ENCODE results near the gene SLC20A1. TPM values are rescaled to one million over a fixed set of nuclear protein-coding genes. Genes with fewer than 3 reads are reported as not detected.

Gene SLC20A1
- total RNA-seq, 1 experiment from 2014 or later = 123 TPM

DNA sequence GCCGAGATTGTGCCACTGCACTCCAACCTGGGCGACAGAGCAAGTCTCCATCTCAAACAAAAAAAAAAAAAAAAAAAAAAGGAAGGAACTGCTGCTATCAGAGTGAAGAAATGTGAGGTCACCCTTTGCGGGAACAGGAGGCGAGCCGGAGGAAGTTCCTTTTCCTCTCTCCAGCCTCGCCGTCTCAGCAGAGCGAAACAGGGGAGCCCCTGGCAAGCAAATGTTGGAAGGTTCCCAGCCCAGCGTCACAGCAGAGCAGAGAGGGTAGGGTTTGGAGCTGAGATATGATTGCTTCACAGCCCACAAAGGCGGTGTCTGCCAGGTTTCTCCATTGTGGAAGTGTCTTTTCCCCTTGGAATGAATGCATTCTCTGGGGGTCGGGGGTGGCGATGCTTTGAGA lies 28.5 kb downstream of the SLC20A1 start:
- no peak overlapping the region for H2BK5ac ChIP-seq (ENCODE audit: insufficient read length, low read length)
- no peak overlapping the region for H2BK20ac ChIP-seq (ENCODE audit: low read depth, low read length, poor library complexity, severe bottlenecking)
- Mint-ChIP-seq H3K4me3 (no peak overlapping the region), H3K9me3 (no peaks in the 10 kb centered on the region), H3K36me3 (ENCODE audit: insufficient read depth in 1 of 3, low read depth in 3 of 3) (no peaks in the 10 kb centered on the region; a peak in 1 of 7 replicates), H3K27ac (peak overlapping the region in 1 of 3 experiments; percentile 60; a peak in 1 of 7 replicates), H3K27me3 (ENCODE audit: low read depth) (no peaks in the 10 kb centered on the region; the same call in 1 of the 2 replicates), H3K4me1 (peaks cover 10 to 19% of the 10 kb centered on the region in 2 experiments)
- H3K23me2 ChIP-seq (ENCODE audit: insufficient read length, low read depth, low read length, poor library complexity, severe bottlenecking) = no peaks in the 10 kb centered on the region
- TF ChIP-seq, protein P1, sequence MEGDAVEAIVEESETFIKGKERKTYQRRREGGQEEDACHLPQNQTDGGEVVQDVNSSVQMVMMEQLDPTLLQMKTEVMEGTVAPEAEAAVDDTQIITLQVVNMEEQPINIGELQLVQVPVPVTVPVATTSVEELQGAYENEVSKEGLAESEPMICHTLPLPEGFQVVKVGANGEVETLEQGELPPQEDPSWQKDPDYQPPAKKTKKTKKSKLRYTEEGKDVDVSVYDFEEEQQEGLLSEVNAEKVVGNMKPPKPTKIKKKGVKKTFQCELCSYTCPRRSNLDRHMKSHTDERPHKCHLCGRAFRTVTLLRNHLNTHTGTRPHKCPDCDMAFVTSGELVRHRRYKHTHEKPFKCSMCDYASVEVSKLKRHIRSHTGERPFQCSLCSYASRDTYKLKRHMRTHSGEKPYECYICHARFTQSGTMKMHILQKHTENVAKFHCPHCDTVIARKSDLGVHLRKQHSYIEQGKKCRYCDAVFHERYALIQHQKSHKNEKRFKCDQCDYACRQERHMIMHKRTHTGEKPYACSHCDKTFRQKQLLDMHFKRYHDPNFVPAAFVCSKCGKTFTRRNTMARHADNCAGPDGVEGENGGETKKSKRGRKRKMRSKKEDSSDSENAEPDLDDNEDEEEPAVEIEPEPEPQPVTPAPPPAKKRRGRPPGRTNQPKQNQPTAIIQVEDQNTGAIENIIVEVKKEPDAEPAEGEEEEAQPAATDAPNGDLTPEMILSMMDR (conservative IDR thresholded peaks at IDR 0.05) = no peak
- WGBS (ENCODE audit: extremely low coverage, insufficient read length, low lambda C conversion rate) = no CpG with 5 or more reads among the region's 12 CpGs
- no peak overlapping the region for H3K56ac ChIP-seq (ENCODE audit: insufficient read length, low read depth, low read length)
- H3K23ac ChIP-seq (ENCODE audit: insufficient read length, low read depth, low read length) = no peak overlapping the region
- no peak overlapping the region for H4K8ac ChIP-seq (replicated peaks; ENCODE audit: insufficient read length, low read depth, low read length)
- H3K79me2 ChIP-seq (ENCODE audit: insufficient read depth, low read length) = no peaks in the 10 kb centered on the region
- H2AK5ac ChIP-seq (ENCODE audit: insufficient read length, low read length) = no peak overlapping the region
- no peak overlapping the region for H3K27ac ChIP-seq (ENCODE audit: insufficient read length, low read depth, low read length)
- H3K4me2 ChIP-seq (ENCODE audit: insufficient read depth, insufficient read length, low read length) = no peak overlapping the region
- H4K91ac ChIP-seq (ENCODE audit: insufficient read length, low read depth, low read length) = no peak overlapping the region
- no peak overlapping the region for H3K4ac ChIP-seq (ENCODE audit: low read depth, low read length)
- no peaks in the 10 kb centered on the region for H3K4me1 ChIP-seq (ENCODE audit: insufficient read depth, low read length)
- H2BK15ac ChIP-seq (ENCODE audit: low read depth, low read length) = no peak overlapping the region
- H2BK120ac ChIP-seq (ENCODE audit: low read depth, low read length, poor library complexity, severe bottlenecking) = no peak overlapping the region
- H2AFZ ChIP-seq (ENCODE audit: low read length) = no peak overlapping the region
- no peak overlapping the region for H3K18ac ChIP-seq (ENCODE audit: insufficient read length, low read depth, low read length)
- no peak overlapping the region for H3T11ph ChIP-seq (ENCODE audit: low read length)
- H4K5ac ChIP-seq (ENCODE audit: insufficient read length, low read depth, low read length) = no peak overlapping the region
- H3K9ac ChIP-seq (ENCODE audit: extremely low read depth, insufficient read length, low read length) = no peak overlapping the region
- H2BK12ac ChIP-seq (ENCODE audit: insufficient read length, low read depth, low read length) = no peak overlapping the region
- H3K27me3 ChIP-seq (ENCODE audit: insufficient read depth, low read length) = no peaks in the 10 kb centered on the region
- H4K20me1 ChIP-seq (ENCODE audit: control insufficient read depth, insufficient read depth, insufficient read length) = no peaks in the 10 kb centered on the region
- no peak overlapping the region for H3K14ac ChIP-seq (ENCODE audit: insufficient read depth, low read length)
- no peaks in the 10 kb centered on the region for H3K79me1 ChIP-seq (ENCODE audit: insufficient read depth, low read depth, low read length, poor library complexity, severe bottlenecking)
- no peak for DNase-seq
- H3K9me3 ChIP-seq (ENCODE audit: control insufficient read depth, low read depth, low read length) = no peaks in the 10 kb centered on the region

All from H9 (cell line).